ENCODE data around the gene NFIB.

GRCh38 chr9:14064940-14065339 is 249.0 kb downstream of the NFIB start:
- TF ChIP-seq ERG (CRISPR knock-in tag; IDR thresholded peaks at IDR 0.05) (no peak), STAT6 (CRISPR knock-in tag; conservative IDR thresholded peaks at IDR 0.05; ENCODE audit: low read depth) (no peak), TCF7 (CRISPR knock-in tag; IDR thresholded peaks at IDR 0.05; ENCODE audit: low read depth) (no peak), TEAD4 (CRISPR knock-in tag; IDR thresholded peaks at IDR 0.05) (no peak), RELA (CRISPR knock-in tag; IDR thresholded peaks at IDR 0.05; ENCODE audit: borderline replicate concordance) (no peak), NFE2L1 (CRISPR knock-in tag; IDR thresholded peaks at IDR 0.05) (no peak)
